ENCODE data around the gene FLNB.

The FLNB gene, protein sequence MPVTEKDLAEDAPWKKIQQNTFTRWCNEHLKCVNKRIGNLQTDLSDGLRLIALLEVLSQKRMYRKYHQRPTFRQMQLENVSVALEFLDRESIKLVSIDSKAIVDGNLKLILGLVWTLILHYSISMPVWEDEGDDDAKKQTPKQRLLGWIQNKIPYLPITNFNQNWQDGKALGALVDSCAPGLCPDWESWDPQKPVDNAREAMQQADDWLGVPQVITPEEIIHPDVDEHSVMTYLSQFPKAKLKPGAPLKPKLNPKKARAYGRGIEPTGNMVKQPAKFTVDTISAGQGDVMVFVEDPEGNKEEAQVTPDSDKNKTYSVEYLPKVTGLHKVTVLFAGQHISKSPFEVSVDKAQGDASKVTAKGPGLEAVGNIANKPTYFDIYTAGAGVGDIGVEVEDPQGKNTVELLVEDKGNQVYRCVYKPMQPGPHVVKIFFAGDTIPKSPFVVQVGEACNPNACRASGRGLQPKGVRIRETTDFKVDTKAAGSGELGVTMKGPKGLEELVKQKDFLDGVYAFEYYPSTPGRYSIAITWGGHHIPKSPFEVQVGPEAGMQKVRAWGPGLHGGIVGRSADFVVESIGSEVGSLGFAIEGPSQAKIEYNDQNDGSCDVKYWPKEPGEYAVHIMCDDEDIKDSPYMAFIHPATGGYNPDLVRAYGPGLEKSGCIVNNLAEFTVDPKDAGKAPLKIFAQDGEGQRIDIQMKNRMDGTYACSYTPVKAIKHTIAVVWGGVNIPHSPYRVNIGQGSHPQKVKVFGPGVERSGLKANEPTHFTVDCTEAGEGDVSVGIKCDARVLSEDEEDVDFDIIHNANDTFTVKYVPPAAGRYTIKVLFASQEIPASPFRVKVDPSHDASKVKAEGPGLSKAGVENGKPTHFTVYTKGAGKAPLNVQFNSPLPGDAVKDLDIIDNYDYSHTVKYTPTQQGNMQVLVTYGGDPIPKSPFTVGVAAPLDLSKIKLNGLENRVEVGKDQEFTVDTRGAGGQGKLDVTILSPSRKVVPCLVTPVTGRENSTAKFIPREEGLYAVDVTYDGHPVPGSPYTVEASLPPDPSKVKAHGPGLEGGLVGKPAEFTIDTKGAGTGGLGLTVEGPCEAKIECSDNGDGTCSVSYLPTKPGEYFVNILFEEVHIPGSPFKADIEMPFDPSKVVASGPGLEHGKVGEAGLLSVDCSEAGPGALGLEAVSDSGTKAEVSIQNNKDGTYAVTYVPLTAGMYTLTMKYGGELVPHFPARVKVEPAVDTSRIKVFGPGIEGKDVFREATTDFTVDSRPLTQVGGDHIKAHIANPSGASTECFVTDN (N-terminal part only)

DNA sequence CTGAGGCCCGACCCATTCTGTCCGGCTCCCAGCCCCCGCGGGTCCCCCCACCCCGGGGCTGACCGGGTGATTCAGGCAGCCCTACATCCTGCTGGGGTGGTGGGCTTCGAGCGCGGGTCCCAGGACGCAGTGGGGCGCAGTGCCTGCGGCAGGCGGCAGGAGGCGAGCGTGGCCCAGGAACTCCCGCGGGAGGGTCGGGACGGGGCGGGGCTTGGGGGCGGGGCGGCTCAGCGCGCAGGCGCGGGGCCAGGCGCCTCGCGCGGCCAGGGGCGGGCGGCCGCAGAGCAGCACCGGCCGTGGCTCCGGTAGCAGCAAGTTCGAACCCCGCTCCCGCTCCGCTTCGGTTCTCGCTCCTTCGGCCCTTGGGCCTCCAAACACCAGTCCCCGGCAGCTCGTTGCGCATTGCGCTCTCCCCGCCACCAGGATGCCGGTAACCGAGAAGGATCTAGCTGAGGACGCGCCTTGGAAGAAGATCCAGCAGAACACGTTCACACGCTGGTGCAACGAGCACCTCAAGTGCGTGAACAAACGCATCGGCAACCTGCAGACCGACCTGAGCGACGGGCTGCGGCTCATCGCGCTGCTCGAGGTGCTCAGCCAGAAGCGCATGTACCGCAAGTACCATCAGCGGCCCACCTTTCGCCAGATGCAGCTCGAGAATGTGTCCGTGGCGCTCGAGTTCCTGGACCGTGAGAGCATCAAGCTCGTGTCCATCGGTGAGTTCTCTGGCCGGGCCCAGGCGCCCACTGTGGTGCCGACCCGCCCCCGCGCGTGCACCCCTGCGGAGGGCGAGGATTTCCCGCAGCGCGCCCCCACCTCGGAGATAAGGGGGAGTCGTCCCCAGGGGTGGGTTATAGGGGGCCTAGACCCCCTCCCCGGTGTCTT, at the start of gene FLNB:
TSS of gene FLNB (plus strand) at position 282 of the 885 bp plus-strand sequence. CDS start at position 425, 143 bp downstream.
- peak; percentile 74 for DNase-seq

DNA sequence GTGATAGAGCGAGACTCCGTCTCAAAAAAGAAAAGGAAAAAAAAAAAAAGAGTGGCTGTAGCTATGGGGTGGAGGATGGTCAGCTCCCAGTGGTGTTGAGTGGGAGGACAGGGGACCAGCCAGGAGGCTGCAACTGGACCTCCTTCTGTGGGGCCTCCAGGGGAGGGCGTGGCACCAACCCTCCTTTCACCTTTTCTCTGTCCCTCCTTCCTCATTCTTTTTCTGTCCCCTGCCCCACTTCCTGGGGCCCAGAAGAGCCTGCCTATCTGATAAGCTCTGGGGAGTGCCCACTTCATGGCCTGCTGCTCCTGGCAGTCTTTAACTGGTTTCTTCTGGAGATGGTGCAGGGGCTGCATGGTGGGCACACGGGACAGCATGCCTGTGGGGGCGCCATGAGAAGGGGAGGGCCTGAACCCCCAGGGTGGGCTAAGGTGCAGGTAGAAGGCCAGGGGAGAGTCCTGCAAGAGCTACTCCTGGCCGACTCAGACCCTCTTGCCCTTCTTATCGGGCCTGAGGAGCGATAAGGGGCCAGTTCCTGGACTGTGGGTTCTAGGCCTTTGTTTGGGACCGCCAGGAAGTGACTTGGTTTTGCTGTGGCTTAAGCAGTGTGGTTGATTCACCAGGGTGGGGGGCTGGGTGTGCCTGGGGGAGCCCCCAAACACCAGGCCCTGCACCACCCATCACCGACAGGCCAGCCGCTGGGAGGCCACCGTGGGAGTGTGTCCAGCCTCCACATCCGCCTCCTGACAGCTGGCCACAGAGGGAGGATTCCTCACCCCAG, 49.4 kb upstream of the FLNB start:
- no peak for DNase-seq

DNA sequence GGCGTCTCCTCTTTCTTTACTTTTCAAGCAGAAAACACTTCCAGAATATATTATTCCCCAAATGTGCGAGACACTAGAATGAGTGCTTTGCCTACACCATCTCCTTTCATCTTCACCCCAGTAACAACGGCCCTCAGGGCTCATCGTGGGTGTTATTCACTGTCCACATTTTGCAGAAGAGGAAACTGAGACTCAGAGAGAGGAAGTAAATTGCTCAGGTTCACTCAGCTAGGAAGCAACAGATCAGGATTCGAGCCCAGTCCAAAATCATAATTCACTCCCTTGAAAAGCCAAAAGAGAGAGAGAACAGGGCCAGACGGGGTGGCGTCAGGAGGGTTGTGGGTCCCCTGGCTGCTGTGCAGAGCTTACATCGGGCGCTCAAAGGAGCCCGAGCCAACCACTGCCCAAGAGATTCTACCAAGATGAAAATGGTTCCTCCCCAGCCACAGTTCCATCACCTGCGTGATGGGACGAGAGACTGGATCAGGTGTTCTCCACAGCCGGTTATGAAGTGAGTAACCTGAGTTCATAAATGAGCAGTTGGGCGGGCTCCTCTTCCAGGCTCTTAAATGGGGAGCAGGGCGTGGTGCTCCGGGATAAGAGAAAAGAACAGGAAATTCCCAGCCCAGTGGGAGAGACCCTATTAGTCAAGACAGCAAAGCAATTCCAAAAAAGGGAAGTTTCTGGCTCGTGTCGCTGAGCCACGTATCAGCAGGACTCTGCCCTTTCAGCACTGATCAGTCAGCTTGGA, 48.6 kb upstream of the FLNB start:
- no peak for DNase-seq

DNA sequence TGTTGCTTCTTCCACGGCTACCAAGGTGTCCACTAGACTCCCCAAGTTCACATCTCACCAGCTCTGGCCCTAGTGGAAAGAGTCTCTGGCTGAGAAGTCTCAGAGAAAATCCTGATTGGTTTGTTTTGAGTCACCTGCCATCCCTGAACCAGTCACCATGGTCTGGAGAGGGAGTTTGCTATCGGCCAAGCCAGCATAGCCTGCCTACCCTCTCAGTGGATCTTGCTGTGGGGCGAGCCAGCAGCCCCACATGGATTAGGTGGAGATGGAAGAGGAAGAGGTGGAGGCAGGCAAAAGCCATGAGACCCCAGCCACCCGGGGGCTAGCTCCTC, 48.1 kb upstream of the FLNB start:
- no peak for DNase-seq

DNA sequence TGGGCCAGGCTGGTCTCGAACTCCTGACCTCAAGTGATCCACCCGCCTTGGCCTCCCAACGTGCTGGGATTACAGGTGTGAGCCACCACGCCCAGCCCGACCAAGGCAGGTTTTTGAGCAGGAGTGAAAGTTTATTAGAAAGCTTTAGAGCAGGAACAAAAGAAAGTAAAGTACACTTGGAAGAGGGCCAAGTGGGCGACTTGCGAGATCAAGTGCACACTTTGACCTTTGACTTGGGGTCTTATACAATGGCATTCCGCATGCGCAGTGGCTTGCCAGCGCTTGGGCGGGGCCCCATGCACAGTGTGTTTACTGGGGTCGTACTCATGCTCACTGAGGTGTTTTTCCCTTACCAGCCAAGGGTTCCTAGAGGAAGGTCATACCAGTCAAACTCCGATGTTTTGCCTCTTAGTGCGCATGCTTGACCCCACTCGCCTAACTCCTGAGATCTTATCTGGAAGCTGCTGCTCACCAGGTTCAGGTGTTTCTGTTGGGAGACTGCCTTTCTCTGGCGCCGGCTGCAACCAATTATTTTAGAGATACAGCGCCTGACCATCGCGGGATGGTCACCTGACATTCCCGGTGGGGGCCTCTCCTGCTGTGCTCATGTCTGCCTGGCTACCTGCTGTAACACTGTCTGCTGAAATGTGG, 46.9 kb upstream of the FLNB start:
- DNase-seq: no peak

DNA sequence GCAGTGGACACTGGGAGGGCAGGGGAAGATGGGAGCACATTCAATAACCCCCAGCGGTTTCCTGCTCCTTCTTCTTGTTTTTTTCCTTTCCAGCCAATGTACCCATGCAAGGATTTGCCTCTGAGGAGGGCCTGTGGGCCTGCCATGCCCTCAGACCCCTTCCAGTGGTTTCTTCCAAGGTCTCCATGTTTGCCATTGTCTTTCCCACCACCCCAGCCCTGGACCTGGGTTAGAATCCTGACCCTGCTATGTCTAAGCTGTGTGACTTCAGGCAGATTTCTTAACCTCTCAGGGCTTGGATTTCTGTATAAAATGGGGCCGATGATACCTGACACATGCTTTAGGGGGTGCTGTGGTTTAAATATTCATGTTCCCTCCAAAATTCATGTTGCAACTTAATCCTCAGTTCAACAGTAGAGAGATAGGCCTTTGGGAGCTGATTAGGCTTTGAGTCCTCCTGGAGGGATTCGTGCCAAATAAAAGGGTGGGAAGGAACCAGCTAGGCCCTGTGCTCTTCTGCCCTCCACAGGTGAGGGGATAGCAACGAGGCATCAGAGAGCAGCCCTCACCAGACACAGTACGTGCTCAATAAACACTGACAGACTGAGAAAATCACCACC, 46.3 kb upstream of the FLNB start:
- no peak for DNase-seq

DNA sequence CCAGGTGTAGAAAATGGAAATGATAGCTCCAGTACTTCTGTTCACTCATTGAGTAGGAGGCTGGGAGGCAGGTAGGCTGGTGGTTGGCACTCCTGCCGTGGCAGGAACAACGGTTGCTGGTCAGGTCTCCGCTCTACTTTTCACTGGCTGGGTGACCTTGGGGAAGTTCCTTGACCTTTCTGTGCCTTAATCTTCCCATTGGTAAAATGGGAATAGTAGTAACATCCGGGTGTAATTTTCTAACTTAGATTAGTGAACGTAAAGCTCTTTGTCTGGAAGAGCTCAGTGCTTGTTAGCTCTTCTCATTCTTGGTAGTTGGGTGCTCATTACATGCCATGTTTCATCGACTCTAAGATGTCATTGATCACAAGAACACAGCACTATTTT, 45.8 kb upstream of the FLNB start:
- DNase-seq: no peak

DNA sequence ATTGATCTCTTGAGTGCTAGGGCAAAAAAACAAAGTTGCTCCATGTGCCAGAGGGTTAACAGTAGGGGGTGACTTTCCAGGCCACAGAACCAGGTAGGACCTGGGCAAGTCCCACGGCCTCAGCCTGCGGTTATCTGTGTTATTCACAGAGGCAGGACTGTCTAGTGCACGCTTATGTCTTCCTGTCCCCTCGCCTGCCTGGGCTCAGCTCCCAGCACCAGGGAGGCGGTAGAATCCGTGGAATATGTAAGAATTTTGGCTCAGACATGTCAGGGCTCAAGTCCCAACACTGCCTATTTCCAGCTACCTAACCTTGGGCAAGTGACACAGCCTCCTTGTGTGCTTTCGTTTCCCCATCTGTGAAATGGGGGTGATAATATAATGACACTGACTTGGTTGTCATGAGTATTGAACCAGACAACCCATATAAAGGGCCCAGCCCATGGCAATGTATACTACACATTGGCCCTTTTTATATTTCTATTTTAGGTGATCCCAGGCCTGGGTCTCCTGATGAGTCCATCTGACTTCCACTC, 44.3 kb upstream of the FLNB start:
- DNase-seq: no peak

DNA sequence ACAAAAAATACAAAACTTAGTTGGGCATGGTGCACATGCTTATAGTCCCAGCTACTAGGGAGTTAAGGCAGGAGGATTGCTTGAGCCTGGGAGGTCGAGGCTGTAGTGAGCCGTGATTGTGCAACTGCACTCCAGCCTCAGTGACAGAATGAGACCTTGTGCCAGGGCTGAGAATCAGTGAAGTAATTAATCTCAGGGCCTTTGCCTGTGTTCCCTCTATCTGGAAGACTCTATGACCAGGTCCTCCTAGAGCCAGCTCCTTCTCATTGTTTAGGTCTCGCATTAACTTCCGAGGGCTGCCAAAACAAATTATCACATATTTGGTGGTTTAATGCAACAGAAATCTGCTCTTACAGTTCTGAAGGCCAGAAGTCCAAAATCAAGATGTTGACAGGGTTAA, 41.4 kb upstream of the FLNB start:
- no peak for DNase-seq

DNA sequence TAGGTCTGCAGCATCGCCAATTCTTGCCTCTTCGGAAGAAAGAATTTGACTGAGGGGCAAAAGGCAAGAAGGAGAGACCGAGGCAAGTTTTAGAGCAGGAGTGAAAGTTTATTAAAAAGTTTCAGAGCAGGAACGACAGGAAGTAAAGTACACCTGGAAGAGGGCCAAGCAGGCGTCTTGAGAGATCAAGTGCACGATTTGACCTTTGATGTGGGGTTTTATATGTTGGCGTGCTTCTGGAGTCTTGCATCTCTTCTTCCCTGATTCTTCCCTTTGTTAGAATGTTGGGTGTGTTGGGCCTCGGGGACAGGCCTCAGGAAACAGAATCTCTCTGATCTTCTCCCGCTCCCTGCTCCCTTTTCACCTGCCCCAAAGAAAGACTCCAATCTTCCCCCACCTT, 40.6 kb upstream of the FLNB start:
- DNase-seq: no peak

DNA sequence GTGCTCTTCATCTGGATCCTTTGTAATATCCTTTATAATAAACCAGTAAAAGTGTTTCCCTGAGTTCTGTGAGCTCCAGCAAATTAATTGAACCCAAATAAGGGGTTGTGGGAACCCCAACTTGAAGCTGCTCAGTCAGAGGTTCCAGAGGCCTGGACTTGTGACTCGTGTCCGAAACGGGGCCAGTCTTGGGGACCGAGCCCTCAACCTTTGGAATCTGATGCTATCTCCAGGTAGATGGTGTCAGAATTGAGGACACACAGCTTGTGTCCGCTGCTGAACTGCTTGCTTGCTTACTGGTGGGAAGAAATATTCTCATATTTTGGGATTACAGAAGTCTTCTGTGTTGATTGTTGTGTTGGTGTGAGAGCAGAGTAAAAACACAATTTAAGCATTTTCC, 39.7 kb upstream of the FLNB start:
- no peak for DNase-seq

DNA sequence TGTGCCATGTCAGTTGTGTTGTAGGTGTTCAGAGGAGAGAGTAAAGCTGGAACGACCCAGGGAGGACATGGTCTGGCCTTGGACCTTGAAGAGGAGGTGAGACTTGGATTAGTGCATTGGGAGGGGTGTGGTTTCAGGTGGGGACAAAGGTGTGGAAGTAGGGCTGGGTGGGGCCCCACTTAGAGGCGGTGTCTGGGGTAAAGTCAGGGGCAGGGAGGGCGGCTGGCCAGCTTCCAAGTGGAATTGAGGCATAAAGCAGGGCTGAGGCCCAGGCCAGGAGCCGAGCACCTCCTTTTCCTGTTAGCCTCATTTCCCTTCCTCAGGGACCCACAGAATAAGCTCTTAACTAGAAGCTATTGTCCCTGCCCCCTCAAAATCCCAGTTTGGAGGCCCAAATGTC, 36.2 kb upstream of the FLNB start:
- DNase-seq: no peak

DNA sequence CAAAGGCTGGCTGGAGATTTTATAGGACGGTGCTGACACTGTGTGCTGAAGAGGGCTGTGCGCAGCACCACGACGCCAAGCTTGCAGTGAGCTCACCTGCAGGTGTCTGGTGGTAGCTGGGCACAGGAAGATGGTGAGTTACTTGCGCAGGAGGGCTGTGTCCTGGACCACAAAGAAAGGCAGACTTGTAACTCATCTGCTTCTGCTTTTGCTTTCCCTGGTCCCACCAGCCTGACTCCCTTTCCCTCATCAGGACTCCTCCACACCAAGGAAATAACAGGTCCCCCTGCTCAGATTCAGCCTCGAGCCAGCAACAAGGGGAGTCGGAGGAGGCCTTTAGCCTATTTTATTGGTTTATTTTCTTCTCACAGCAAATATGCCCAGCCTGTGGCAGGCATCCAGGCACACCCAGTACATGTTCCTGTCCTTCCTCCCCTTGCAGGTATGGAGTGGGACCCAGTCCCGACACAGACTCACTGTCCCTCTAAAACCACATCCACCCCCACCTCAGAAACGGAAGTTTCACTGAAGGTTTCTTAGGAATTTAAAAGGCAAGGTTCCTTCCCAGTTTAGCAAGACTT, 35.6 kb upstream of the FLNB start:
- no peak for DNase-seq

DNA sequence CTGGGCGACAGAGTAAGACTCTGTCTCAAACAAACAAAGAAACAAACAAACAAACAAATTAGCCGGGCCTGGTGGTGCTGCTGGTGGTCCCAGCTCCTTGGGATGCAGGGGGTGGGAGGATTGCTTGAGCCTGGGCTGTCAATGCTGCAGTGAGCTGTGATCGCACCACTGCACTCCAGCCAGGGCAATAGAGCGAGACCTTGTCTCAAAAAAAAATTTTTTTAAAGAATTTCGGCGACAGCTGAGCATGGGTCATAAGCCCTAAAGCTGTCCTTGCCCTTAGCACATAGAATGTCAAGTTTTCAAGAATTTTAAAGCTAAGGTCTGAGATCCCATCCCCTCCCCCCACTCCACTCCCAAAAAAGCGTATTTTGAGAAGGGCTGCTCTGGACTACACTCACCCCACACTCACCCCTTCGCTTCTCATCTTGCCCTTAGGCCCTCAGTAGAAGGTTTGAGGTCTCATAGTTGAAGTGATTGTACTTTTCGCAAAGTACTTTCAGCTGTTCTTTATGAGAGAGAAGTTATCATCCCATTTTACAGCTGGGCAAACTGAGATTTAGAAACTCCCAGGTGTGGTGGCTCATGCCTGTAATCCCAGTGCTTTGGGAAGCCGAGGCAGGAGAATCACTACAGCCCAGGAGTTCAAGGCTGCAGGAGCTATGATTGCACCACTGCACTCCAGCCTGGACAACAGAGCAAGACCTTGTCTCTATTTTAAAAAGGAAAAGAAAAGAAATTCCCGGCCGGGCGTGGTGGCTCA, 34.3 kb upstream of the FLNB start:
- no peak for DNase-seq

DNA sequence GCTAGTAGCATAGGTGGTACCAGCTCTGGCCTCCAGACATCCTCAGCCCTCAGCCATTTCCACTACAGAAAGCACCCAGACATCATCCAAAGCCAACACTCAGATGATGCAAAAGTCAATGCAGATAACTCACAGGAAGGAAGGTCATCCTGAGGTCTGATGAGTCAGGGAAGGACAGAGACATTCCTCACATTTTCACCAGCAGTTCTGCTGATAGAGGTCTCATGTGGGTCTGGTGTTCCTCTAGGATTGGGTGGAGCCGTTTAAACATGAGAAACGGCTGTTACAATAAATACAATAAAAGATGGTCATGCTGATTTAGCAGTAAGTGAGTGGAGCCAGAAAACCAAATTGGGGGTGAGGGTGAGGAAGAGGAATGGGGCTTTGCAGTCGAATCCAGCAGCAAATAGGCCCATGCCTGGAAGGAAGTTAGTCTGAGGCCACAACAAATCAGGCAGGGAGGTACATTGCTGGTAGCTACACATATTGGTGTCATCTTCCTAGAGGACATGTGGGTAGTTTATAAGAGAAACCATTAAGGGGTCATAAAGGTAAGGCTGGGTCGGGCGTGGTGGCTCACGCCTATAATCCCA, 33.3 kb upstream of the FLNB start:
- DNase-seq: no peak

DNA sequence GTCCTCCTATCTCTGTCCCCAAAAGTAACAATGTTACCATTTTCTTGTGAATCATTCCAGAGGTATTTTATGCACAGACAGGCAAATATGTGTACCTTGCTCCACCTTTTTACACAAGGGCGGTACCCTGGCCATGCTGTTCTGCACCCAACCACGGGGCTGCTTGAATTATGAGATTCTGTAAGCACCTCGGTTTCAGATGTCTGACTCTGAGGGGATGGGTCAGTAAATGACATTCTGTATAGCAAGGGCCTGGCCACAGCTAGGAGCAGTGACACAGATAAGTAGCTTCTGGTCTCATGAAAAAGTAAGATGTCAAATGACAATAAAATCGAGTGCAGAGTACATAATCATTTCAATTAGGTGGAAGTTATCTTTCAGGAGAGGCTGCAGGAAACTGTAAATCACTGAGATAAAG, 30.4 kb upstream of the FLNB start:
- DNase-seq: no peak

DNA sequence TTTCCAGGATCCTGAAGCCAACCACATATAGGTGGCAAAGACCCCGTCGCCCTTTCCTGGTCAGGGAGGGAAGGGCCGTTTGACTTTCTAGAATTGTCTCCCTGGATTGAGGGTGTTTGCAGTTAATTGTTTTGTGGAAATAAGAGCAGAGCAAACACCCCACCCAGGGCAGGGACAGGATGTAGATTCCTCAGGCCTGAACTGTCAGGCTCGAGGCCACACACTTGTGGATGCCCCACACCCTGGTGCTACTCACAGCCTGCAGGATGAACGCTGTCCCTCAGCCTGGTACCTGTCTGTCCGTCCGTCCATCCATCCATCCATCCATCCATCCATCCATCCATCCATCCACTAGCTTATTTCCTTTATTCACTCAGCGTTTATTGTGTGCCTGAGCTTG, 29.9 kb upstream of the FLNB start:
- no peak for DNase-seq

DNA sequence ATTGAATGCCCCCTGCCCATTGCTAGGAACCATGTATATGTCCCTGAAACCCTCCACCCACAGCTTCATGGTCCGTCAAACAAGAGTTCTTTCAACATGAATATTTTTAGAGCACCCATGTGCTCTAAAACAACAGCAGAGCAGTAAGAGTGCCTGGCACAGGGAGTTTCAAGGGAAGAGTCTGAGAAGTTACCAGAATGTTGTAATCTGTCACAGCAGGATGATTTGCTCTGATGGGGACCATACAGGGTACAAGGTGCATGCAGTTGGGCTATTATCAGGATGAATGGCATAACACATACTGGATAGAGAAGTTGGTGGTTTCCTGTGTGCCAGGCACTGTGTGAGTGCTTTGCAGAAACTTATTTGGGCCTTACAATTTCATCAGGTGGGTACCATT, 27.8 kb upstream of the FLNB start:
- no peak for DNase-seq

Data from stimulated activated naive CD4-positive, alpha-beta T cell treated with Interleukin-2 at 50 U/mL for 16 hours (primary cell).